MCF 10A (cell line): Measurements from ENCODE around the gene BCKDK. TPM values are rescaled to one million over a fixed set of nuclear protein-coding genes. Genes with fewer than 3 reads are reported as not detected.

Source experiments
- BruUV-seq: library from RNA; stranded (reverse); fragments of 400-500 nt; replicated peaks from 2 replicates; lab custom pipeline; 2021; lab: Mats Ljungman, UMichigan
- CTCF ChIA-PET: fragments of 300-600 bp; sonication (Branson Sonifier 250); formaldehyde crosslinking; extraction: SDS; loops from one replicate; lab custom pipeline; 2021; ENCODE audit warnings: antibody characterized with exemption, inconsistent platforms; lab: Yijun Ruan, JAX
- POLR2A ChIA-PET: fragments of 300-600, 350-650 bp; sonication (Branson Sonifier 250); formaldehyde crosslinking; extraction: SDS; loops from one replicate; lab custom pipeline; 2020; ENCODE audit warnings: antibody characterized with exemption, inconsistent platforms; lab: Yijun Ruan, JAX
- DNase-seq: peaks from one replicate; pipeline ENCODE4 v3.0.0-alpha.2; 2018; ENCODE audit not compliant: unreplicated experiment
- H3K27ac Mint-ChIP-seq: one replicate; pipeline ENCODE4 v1.8.0; 2022; ENCODE audit warnings: mild to moderate bottlenecking, low read depth, mixed read lengths; ENCODE audit not compliant: unreplicated experiment
- H3K27me3 Mint-ChIP-seq: one replicate; pipeline ENCODE4 v1.8.0; 2022; ENCODE audit warnings: mixed read lengths; ENCODE audit not compliant: insufficient read depth, unreplicated experiment
- H3K36me3 Mint-ChIP-seq: one replicate; pipeline ENCODE4 v1.8.0; 2022; ENCODE audit warnings: mild to moderate bottlenecking, moderate library complexity, mixed read lengths; ENCODE audit not compliant: insufficient read depth, unreplicated experiment
- H3K4me1 Mint-ChIP-seq: one replicate; pipeline ENCODE4 v1.8.0; 2022; ENCODE audit warnings: mixed read lengths; ENCODE audit not compliant: insufficient read depth, unreplicated experiment
- H3K4me3 Mint-ChIP-seq: one replicate; pipeline ENCODE4 v1.8.0; 2022; ENCODE audit warnings: mild to moderate bottlenecking, moderate library complexity, mixed read lengths; ENCODE audit not compliant: unreplicated experiment
- H3K9me3 Mint-ChIP-seq: one replicate; pipeline ENCODE4 v1.8.0; 2022; ENCODE audit warnings: mixed read lengths; ENCODE audit not compliant: unreplicated experiment
- CTCF ChIP-seq: fragments of 200-600 bp; IDR thresholded peaks from one replicate; pipeline ENCODE4 v1.8.0; 2022; ENCODE audit warnings: antibody characterized with exemption, mild to moderate bottlenecking; ENCODE audit not compliant: unreplicated experiment
- intact Hi-C: fragments of 100-400 bp; cut with micrococcal nuclease; formaldehyde crosslinking; loops from 2 replicates; pipeline ENCODE4 v1.14.1; 2022
- total RNA-seq: library from RNA; stranded (reverse); gene quantifications from 2 replicates; pipeline ENCODE4 v1.2.3, GENCODE V29; 2022

The BCKDK gene
- total RNA-seq, 1 experiment from 2014 or later = 41.0 TPM

- Mint-ChIP-seq H3K36me3 (peaks cover 19% of the 10 kb centered on the region), H3K4me1 (peaks cover 21% of the 10 kb centered on the region), H3K27me3 (no peaks in the 10 kb centered on the region), H3K4me3 (no peak overlapping the region), H3K27ac (no peak overlapping the region), H3K9me3 (no peaks in the 10 kb centered on the region)
- DNase-seq = no peak
- no TSS peak for BruUV-seq
- TF ChIP-seq CTCF = no peak
- ChIA-PET CTCF (interaction anchor here (1.1 kb wide), 1 partner anchor 9 kb away, joined by 3 read pairs; no protein-coding TSS in a partner anchor), POLR2A (interaction anchor here (1.0 to 12.0 kb wide), 3 partner anchors 10 to 47 kb away, joined by 3 to 201 read pairs (median 20); partner anchors contain the start of genes FUS and KAT8)
- intact Hi-C loops = no loop called here
Observed at GRCh38 chr16:31133046-31133501, 24.9 kb downstream of the BCKDK start.

- H3K27ac Mint-ChIP-seq = peak overlapping the region; percentile 54
- H3K36me3 Mint-ChIP-seq = peaks cover 19% of the 10 kb centered on the region
- peak overlapping the region; percentile 85 for H3K4me3 Mint-ChIP-seq
- TF ChIP-seq CTCF = no peak
- H3K9me3 Mint-ChIP-seq = no peaks in the 10 kb centered on the region
- H3K4me1 Mint-ChIP-seq = peaks cover 28% of the 10 kb centered on the region
- intact Hi-C loops = no loop called here
- no peaks in the 10 kb centered on the region for H3K27me3 Mint-ChIP-seq
- no TSS peak for BruUV-seq
- CTCF ChIA-PET = interaction anchor here (0.5 to 0.8 kb wide), 6 partner anchors 130 to 748 kb away, joined by 3 to 4 read pairs (median 3); partner anchors contain the start of gene ARMC5
- peak; percentile 67 for DNase-seq
- POLR2A ChIA-PET = interaction anchor here (0.9 to 12.0 kb wide), 9 partner anchors 9 to 325 kb away, joined by 3 to 201 read pairs (median 7); partner anchors contain the start of genes ARMC5, BCKDK, FUS and KAT8
Observed at GRCh38 chr16:31134091-31134571, 25.9 kb downstream of the BCKDK start.

GRCh38 chr16:31134625-31135534, 26.7 kb downstream of the BCKDK start:
- no peak for TF ChIP-seq CTCF
- Mint-ChIP-seq H3K36me3 (peaks cover 19% of the 10 kb centered on the region), H3K27ac (peak overlapping the region; percentile 6), H3K27me3 (no peaks in the 10 kb centered on the region), H3K4me1 (peaks cover 28% of the 10 kb centered on the region), H3K9me3 (no peaks in the 10 kb centered on the region), H3K4me3 (peak overlapping the region; percentile 85)
- DNase-seq = peak; percentile 88
- TSS peak; percentile 64 for BruUV-seq
- ChIA-PET POLR2A (interaction anchor here (0.7 to 12.0 kb wide), 12 partner anchors 10 to 324 kb away, joined by 3 to 201 read pairs (median 6); partner anchors contain the start of genes ARMC5, BCKDK, FUS and KAT8), CTCF (interaction anchor here (0.5 to 2.0 kb wide), 13 partner anchors 16 to 748 kb away, joined by 3 to 7 read pairs (median 3); partner anchors contain the start of genes ARMC5, KAT8 and ZNF267)
- intact Hi-C loops = loop anchor here (1.0 kb wide), 1 partner anchor 17 kb away; no protein-coding TSS in a partner anchor
